Right lung (tissue), 5 donors: ENCODE data around the gene CD81. TPM values are rescaled to one million over a fixed set of nuclear protein-coding genes. Genes with fewer than 3 reads are reported as not detected.
A peak's percentile ranks its signal among the peaks of the same experiment; 100 is the strongest.

Experiments
- DNase-seq, 2 donors: peaks; one replicate each; pipeline ENCODE4 v3.0.0-alpha.2; 2013
- polyA plus RNA-seq, 5 donors: library from polyadenylated mRNA; unstranded; fragments of 120-200 nt; gene quantifications; one replicate each; pipeline versions ENCODE4 v1.2.1 to v1.2.3, GENCODE V29; 2013; ENCODE audit warnings: inconsistent platforms in 1 of 5, low replicate concordance in 1 of 5; ENCODE audit not compliant: insufficient read length in 5 of 5, insufficient read depth in 1 of 5

CD81 gene
- polyA plus RNA-seq, 5 donors: 530 to 861 (median 656) TPM

DNA sequence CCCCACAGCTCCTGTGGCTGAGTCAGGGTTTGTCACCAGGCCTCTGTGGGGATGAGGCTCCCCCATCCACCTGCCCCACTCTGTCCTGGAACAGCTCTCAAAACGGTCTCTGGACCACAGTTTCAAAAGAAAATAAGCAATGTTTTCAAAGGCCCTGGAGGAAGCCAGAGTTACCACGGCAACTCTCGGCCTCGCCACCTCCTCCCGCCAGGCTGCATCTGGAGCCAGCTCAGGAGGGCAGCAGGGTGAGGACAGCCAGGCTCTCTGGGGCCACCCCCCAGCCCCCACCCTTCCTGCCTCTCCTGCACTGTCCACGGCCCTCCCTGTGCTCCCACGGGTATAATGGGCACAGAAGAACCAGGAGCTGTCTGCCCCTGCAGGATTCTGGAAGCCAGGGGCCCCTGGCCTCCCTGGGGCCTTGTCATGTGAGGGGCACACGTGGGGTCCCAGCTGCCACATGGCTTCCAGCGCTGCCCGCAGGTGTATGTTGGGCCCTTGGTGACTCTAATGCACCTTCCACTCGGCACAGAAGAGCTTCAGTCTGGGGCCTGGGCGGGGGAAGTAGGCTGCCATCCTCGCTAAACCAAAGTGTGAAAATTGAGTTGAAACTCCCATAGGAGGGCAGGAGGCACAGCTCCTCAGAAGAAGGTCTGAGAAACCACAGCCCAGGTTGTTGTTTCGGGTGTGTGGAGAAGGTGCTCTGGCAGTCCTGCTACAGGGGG is 10.3 kb downstream of the CD81 start:
- DNase-seq: no peak

DNA sequence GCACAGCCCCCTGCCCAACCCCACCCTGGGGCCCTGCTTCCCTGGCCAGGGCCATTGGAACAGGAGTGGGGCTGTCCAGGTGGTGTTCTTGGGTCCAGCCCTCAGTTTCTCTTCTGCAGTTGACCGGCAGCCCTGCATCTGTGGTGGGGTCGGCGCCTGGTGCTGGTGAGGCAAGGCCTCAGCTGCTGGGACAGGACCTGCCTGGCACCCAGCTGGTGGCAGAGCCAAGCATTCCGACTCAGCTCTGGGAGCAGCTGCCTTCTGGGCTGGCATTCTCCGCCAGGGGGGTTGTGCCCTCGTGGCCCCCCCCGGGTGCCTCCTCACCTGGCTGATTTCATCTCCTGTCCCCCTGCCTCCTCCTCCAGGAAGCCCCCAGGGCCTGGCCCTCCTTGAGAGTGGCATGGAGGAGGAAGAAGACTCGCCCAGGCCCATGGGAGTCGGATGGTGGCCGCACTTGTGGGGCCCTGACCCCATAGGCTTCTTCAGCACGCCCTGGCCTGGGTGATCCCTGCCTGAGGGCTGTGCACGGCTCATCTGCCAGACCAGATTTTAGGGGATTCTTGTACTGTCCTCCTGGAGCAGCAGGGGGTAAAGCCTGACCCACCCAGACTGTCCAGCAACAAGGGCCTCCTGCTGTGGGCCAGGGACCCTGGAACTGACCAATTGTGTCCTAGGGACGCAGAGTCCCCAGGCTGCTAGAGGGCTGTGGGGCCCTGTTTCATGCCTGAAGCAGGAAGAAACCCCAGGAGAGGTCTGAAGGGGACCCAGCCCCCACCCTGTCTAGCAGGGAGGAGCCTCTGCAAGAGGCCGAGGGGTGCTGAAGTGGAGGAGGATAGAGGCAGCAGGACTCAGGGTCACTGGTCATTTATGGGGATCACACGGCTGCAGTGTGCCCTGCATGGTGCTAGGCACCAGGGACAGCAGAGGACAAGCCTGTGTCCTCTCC is 11.6 kb downstream of the CD81 start:
- DNase-seq: no peak

DNA sequence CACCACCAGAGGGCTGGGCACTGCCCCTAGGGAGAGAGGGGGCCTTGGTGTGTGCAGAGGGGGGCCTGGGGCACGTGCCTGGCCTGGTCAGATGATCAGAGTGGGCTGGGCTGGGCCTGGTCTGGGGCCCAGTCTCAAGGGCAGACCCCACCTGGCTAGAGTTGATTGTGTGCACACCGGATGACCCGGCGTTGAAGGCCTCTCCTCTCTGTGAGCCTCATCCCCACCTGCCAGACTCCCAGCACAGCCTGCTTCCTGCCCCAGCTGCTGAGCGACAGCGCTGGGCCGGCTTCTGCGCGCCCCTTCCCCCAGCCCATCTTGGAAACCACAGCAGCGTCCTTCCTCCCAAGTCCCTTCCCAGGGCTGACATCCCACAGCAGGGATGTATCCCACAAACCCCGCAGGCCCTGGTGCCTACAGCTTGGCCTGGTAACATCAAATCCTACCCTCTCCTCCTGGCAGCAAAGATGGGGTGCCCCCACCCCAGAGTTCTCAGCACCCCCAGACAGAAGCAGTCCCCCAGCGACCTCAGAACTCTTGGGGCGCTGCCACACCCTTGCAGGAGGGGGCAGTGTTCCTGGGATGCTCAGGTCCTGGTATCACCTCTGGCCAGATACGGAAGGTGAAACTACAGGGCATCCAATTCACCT is 12.4 kb downstream of the CD81 start:
- DNase-seq: no peak

DNA sequence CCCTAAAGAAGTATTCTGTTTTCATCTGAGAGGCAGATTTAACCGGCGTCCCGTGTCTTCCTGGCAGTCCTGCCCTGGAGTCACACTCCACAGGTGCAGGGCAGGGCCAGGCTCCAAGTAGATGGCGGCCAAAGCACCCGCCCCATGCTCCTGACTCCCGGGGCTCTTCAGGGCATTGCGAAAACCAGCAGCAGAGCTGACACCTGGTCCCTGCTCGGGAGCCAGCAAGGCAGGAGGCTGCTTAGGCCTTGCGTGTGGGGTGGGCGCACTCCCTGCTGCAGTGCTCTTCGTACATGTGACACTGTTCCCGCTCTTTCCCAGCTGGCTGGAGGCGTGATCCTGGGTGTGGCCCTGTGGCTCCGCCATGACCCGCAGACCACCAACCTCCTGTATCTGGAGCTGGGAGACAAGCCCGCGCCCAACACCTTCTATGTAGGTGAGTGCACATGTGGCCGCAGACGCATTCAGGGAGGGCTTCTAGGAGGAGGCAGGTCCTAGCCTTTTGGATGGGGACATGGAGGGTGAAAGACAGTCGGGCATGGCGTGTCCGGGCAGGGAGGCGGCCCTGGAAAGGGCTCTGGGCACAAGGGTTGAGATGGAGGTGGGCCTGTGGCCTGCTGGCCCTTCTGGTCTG is 13.1 kb downstream of the CD81 start:
- DNase-seq: no peak

DNA sequence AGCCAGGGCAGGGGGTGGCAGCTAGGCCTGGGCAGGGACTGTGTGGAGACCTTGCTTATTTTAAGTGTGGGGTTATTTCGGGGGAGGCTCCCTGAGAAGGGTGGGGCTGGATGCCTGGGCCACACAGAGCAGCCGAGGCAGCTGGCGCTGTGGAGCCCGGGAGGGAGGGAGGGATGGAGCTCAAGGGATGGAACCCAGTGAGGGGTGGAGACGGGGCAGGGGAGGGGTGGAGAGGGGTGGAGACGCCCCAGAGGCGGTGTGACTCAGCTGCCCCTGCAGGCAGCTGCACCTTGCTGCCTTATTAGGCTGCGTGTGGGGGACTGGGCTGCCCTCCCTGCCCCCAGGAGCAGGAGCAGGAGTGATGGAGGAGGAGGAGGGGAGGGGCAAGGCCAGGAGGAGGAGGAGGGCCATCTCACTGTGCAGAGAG is 13.6 kb downstream of the CD81 start:
- no peak for DNase-seq

DNA sequence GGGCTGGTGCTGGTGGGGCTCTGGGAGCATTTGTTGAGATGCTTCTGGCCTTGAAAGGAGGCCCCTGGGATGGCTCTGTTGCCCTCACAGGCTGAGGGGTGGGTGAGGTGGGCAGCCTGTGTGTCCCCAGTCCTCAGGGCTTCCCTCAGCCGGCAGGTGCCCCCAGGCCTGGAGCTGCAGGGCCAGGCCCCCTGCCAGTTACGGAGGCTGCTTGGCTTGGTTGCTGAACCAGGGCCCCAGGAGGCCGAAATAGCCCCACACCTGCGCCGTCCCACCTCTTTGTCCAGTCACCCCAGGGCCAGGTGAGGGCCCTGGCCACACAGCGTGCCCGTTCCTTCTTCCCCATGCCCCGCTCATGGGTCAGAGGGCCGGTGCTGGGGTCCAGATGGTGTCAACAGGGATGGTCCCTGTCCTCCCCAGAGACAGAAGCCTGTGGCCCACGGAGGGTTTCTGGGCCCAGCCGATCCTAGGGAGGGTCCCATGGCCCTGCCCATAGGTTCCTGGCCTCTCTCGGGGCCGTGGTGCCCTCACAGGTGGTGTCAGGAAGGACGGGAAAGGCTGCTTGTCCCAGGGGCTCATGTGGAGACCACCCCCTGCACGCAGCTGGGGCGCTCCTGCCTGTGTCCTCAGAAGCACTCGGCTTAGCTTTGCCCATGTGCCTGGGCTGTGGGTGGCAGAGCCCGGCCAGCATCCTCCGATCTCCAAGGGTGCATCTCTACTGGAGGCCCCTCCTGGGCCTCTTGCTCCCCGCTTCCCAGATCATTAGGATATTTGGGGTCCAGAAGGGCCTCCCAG is 14.3 kb downstream of the CD81 start:
- DNase-seq: no peak

DNA sequence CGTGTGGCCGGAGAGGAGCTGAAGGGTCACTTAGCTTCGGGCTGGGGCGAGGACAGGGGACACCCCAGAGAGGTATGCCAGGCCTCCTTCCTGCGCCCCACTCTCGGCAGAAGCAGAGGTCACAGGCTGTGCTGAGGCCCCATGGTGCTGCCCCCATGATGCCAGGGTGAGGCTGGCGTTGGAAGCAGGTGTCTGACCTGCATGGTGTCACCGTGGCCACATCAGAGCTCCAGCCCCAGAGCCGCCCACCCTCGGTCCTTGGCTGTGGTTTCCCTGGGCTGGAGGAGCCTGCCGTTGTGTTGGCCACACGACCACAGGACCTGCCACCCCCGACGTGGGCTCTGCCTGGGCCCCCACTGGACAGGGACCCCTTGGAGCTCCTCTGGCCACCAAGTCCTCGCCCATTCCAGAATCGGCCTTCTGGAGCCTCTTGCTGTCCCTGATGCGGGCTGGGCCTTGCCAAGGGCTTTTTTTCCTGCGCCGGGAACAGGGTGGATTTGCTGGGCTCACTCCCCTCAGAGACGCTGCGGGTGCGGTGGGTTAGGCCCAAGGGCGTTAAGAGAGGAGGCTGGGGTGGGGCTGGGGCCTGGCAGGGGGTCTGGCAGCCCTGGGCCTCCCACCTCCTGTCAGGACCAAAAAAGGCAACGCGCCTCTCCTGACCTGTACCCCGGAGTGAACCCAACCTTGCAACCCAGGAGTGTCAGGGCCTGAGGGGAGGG is 15.3 kb downstream of the CD81 start:
- DNase-seq: no peak

DNA sequence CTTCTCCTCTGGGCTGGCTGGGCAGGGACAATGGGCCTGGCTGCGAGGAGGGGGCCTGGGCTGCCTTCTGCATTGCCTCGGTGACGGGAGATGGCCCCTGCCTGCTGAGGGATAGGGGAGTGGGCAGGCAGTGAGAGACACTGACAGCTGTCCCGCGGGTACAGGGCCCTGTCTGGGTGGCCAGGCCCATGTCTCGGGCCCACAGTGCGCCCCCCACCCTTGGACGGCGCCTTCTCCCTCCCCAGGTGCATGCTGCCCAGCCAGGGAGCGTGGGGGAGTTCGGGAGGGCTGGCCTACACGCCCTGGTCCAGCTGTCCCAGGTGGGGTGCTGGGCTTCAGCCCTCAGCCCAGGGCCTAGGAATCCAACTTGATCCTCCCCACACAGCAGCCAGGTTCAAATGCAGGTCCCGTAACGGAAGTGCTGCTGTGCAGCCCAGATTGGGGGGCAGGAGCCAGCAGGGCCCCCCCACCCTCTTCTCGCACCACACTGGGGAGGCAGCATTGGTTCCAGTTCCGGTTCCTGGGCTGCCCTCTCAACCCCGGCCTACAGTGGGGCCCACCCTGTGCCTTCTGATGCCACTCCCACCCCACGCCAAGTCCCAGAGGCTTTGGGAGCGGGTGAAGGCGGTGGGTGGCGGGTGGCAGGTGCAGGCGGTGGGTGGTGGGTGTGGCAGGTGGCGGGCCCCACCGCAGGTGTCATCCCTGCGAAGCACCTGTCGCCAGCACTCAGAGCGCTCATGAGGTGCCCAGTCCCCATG is 16.2 kb downstream of the CD81 start:
- DNase-seq: no peak

DNA sequence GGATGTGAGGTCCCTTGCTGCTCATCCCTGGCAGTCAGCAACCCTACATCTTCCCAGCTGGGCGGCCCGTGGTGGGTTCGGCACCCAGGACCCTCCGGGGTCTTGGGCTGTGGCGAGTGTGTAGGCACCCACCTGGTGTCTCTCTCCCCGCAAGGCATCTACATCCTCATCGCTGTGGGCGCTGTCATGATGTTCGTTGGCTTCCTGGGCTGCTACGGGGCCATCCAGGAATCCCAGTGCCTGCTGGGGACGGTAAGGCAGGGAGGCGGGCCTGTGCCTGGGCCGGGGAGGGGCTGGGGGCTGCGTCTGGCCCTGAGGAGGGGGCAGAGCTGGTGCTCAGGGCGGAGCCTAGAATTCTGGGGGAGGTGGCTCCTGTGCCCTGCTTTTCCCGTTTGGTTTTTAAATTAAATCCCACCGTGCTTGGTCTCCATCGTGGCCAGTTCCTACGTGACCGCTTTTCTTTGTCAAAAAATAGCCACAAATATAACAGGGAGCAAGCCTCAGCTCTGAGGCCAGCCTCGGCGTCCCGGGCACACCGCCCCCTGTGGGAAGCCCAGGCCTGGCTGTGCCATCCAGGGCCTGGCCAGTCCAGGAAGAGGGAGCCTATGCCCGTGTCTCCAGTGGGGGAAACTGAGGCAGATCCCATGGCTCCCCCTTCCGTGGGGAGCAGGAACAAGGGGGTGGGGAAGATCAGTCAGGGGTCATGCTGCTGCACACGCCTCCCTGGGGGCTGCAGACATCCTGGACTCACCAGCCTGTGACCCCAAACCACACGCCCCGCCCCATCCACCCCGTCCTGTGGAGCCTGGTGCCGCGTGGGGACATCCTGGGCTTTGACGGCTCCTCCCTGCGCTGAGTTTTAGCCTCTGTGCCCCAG is 17.1 kb downstream of the CD81 start:
- DNase-seq: no peak

DNA sequence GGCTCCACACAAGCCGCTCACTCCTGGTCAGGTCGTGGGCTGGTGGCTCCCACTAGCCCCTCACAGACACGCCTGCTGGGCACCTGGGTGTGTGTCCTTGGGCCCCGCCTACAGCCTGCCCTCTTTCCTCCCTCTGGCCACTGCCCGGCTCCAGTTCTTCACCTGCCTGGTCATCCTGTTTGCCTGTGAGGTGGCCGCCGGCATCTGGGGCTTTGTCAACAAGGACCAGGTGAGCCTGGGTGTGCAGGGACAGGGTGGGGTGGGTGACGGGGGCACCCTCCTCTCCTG is 17.7 kb downstream of the CD81 start:
- DNase-seq: no peak

DNA sequence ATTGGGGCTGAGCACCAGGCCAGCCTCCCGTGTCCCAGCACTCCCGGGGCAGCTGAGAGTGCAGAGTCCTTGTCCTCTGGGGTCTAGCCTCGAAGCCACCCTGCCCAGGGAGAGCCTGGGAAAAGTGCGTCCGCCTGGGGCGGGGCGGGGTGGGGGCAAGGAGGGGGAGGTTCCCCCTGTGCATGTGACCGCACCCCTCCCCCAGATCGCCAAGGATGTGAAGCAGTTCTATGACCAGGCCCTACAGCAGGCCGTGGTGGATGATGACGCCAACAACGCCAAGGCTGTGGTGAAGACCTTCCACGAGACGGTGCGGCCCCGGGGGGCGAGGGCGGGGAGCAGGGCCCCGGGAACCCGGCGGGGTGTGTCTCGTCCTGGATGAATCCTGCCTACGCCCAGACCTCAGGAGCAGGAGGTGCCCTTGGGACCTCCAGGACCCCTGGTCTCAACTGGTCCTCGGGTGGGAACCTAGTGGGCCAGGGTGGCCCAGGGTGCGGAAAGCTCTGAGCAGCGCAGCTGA is 18.2 kb downstream of the CD81 start:
- DNase-seq: no peak

DNA sequence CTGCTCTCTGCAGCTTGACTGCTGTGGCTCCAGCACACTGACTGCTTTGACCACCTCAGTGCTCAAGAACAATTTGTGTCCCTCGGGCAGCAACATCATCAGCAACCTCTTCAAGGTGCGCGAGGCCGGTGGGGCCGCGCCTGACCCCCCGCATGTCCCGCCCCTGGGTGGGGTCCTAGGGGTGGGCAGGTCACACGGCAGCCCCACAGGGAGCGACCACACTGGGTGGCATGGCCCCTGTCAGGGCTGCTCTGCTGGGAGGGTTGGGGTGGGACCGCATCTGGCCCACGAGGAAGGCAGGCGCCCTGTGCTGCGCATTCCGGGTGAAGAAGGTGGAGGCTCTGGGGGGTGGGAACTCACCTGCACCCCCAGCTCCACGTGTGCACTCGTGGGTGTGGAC is 18.7 kb downstream of the CD81 start:
- DNase-seq: no peak

DNA sequence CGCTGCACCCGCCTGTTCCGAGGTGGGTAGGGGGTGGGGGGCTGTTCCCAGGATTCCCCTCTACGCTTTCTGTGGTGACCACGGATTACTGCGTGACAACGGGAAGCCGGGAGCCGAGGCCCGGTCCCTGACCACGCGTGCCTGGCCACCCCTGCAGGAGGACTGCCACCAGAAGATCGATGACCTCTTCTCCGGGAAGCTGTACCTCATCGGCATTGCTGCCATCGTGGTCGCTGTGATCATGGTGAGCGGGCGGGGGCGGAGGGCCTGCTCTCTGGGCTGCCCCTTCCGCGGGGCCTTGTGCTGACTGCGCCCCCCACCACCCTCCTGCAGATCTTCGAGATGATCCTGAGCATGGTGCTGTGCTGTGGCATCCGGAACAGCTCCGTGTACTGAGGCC is 19.4 kb downstream of the CD81 start:
- DNase-seq: no peak

DNA sequence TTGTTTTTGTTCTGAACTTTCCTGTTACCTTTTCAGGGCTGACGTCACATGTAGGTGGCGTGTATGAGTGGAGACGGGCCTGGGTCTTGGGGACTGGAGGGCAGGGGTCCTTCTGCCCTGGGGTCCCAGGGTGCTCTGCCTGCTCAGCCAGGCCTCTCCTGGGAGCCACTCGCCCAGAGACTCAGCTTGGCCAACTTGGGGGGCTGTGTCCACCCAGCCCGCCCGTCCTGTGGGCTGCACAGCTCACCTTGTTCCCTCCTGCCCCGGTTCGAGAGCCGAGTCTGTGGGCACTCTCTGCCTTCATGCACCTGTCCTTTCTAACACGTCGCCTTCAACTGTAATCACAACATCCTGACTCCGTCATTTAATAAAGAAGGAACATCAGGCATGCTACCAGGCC is 19.9 kb downstream of the CD81 start:
- DNase-seq: no peak

DNA sequence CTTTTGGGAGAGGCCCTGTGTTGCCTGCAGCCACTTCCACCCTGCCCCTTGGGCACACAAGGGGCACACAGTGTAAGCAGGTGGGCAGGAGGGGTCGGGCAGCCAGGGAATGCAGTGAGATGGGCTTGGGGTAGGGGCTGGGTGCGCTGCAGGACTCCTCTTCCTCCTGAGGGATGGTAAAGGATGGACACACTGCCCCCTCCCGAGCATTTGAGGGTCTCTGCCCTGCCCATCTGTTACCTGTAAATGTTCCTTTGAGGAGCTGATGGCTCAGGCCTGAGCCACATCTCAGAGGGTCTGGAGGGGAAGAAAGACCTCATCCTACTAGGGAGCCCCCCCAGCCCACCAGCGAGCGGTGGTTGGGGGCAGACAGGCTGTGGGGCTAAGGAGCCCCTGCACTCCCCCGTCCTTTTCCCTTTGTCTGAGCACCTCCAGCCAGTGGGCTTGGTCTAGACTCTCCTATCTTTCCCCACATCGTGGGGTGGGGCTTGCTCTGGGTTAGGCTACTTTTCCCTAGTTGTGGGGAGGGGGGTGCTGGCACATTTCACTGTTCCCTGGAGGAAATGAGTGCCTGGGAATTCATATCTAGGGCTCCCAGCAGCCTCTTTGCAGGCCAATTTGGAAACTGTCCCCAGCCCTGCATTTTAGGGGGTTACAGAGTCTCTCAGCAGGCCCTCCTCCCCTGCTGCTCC is 21.7 kb downstream of the CD81 start:
- no peak for DNase-seq

DNA sequence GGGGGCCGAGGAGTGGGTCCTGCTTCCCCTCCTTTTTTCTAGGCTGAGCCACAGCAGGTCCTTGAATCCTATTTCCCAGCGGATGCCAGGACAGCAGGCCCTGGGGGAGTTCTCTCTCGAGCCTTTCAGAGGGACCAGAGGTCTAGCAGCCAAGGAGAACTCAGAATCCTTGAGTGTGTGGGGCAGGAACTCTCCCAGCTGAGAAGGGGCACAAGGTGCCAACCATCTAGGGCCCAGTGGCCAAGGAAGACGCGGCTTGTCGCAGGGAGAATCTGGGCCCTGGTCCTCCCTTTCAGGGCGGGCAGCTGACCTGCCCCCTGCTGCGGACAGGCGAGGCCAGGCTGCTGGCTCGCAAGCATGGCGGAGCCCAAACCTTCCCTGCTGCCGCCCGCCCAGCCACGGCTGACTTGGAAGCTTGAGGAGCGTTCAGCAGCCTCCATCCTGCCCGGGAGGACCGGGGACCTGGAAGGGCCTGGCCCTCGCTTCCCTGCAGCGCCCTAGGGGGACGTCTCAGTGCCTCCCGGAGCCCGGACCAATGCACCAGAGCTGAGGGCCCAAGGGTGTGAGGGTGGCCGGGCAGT is 22.5 kb downstream of the CD81 start:
- no peak for DNase-seq

DNA sequence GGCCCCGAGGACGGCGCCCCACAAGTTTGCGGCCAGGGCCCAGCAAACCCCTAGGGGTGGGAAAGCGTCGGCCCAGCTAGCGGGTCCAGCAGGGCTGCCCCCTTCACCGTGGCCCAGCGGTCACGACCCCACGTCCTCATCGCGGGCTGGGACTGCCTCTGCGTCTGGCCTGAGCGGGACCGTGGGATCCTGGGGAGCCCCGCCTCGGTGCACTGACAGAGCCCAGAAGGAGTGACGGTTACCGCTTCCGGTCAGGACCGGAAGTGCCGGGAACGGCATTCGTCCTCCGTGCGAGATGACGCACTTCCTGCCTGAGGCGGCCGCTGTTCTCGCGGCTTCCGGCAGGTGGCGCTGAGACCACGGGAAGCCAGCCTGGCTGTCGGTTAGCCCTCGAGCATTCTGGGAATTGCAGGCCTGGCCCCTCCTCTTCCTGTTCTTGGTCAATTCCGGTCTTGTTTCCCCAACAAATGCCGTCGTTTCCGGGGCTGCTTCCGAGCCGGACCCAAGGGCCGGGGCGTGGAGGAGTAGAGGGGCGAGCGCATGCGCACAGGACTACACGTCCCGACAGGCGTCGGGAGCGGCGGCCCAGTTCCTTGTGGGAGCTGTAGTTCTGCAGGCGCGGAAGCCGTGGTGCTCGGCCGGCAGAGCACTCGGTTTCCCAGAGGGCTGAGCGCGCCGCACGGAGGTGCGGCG is 23.1 kb downstream of the CD81 start, which contains the start of gene TSSC4:
Gene TSSC4, plus strand, starts transcription at position 682 of the 693 bp plus-strand sequence. CDS start 1,884 bp downstream, outside the sequence.
- DNase-seq: peak; percentile 100
